Stimulated activated CD4-positive, alpha-beta T cell treated with anti-CD3 and anti-CD28 coated beads, TNF-alpha, amount 100 ng/mL, for 48 hours (primary cell): ENCODE results near the gene ABLIM2.
A peak's percentile ranks its signal among the peaks of the same experiment; 100 is the strongest.
"Not testable (repeated sequence)": the region's sequence is repeated elsewhere in the genome, so short reads cannot be mapped to it uniquely, and the experiment has no call there.

Experiments
- DNase-seq, 3 donors: peaks; one replicate each; pipeline ENCODE4 v3.0.0-alpha.2; 2020; ENCODE audit warnings: low read depth in 3 of 3

Gene ABLIM2

GRCh38 chr4:7939377-7940108 is 219.1 kb downstream of the ABLIM2 start, which contains the start of gene AFAP1:
Gene AFAP1, minus strand, starts transcription at chr4:7939861. Its CDS starts 67,783 bp downstream, at chr4:7872078.
- DNase-seq = peak; percentile 71 to 87 (median 76)

DNA sequence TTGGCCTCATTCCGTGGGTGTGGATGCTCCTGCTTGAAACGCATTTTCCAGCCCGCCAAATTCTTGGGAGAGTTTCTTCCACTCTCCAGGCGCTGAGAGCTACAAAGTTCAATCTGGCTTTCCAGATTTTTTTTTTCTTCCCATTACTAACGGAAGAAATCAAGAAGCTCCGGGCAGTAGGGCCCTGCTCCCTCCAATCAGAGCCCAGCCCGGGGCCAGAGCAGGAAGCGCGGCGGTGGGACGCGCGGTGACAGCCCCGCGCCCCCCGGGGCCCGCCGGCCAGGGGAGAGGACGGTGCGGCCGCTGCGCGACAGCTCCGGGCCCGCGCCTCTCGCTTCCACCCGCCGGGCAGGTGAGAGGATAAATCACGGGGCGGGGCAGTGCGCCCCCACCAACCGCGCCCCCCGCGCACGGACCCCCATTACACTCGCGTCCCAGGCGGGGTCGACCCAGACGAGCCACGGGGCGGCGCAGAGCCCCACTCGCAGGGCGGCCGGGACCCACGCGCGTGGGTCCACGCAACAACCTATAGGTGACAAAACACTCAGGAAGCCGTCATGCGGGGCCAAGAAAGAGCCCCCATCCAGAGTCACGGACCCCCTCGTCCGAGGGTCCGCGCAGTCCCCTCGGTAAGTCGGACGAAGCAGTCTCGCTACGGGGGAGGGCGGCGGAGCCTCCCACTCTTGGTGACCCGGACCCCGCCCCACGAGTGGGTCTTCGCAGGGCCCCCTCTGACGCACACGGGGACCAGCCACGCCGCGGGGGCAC is 219.8 kb downstream of the ABLIM2 start:
- DNase-seq = no peak

DNA sequence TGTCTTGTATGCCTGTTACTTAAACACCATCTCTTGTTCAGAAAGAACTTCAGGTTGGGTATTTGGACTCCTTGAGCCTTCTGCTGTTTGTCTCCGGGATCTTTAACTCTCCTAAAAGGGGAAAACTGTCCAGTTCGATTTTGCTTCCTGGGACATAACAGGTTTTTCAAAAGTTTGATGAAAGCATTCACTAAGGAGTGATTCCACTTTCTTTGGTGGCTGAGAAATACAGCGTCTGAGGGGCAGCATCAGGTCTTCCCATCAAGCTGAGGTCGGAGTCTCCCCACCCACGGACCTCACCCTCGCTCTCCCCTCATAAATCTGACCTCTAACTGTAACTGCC is 220.4 kb downstream of the ABLIM2 start:
- no peak for DNase-seq

DNA sequence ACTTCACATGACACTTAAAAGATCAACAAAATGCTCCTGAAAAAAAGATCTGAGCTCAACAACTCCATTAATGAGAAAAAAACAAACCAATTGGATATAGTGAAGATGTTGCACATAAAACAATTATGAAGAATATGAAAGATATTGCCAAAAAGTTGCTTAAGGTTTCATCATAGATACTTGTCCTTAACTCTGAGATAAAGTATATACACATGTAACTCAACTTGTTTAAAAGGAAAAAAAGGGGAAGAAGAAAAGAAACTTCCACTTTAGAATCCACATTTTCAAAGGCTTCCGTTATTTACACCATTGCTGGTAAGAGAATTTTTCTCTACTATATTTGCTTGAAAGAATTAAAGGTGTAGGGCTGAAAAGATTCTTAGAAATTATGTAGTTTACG is 221.6 kb downstream of the ABLIM2 start:
- DNase-seq = no peak

- DNase-seq = no peak
Measured at GRCh38 chr4:7933651-7934510, 224.7 kb downstream of the ABLIM2 start.

DNA sequence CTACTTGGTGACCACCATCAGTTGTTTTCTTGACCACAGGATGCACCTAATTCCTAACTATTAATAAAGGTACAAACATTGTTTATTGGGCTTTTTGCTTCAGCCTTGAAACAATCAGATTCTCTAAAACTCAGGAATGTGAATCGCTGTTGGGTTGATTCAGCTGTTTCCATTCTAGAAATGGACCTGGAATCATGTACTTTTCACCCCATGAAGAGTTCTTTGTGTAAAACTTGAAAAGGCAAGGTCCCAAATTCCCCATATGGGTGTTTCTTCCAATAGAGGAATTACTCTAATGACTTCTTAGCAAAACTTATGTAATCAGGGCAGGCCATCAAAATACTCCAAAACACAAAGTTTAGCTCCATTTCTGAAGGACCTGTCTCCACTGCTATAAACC is 226.3 kb downstream of the ABLIM2 start:
- no peak for DNase-seq

DNA sequence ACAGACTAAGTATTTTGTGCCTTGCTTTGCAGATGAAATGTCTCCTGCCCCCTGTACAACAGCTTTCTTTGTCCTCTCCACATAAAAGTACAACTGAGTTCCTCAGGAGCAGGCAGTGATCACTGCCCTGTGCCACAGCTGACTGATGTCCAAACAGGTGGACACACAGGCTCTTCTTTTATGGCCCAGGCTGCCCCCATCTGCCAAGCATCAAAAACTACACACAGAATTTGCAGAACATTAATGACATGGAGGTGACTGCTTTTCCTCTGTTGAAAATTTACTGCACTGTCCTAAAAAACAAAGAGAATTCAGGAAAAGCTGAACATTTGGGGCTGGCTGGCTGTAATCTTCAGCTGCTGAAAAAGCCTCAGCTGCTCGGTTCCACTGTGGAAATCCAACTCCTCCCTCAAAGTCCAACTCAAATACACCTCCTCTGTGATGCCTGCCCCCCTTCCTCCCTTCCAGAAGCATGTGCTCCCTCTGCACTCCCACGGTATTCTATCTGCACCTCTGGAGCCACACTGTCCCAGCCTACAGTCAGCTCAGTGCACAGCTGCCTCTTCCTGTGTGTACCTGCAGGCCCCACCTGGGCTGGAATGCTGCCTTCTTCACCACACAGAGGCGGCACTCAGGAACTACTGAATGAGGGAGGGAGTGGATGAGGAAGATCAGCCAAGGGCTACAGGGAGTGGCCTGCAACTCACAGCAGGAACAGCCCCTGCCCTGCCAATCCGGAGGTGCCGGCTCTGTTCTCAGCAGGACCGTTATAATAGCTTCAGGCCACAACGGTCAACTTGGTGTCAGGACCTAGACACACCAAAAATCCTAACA is 229.3 kb downstream of the ABLIM2 start:
- DNase-seq = no peak

GRCh38 chr4:7928711-7929110 is 229.9 kb downstream of the ABLIM2 start:
- no peak for DNase-seq

GRCh38 chr4:7926822-7927221 is 231.8 kb downstream of the ABLIM2 start:
- DNase-seq = no peak

GRCh38 chr4:7924570-7924969 is 234.0 kb downstream of the ABLIM2 start:
- no peak for DNase-seq

GRCh38 chr4:7924163-7924562 is 234.4 kb downstream of the ABLIM2 start:
- DNase-seq = no peak

- no peak for DNase-seq
Measured at GRCh38 chr4:7922466-7922865, 236.1 kb downstream of the ABLIM2 start.

DNA sequence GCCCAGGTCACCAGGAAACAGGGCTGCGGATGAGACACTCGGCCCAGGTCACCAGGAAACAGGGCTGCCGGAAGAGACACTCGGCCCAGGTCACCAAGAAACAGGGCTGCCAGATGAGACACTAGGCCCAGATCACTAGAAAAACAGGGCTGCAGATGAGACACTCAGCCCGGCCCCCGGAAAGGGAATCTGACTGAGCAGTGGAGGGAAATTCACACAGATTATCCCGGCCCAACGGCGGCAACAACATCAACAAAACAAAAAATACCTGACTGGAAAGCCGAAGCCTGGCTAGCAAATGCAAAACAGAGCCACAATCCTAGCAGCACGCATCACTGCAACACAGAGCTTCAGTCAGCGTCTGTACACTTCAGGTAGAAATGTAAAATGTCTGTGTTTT is 239.6 kb downstream of the ABLIM2 start:
- DNase-seq = no peak

- DNase-seq = not testable (repeated sequence)
Measured at GRCh38 chr4:7918187-7918586, 240.4 kb downstream of the ABLIM2 start.

- DNase-seq = no peak
Measured at GRCh38 chr4:7917669-7918068, 240.9 kb downstream of the ABLIM2 start.

- no peak for DNase-seq
Measured at GRCh38 chr4:7915875-7916242, 242.8 kb downstream of the ABLIM2 start.
